OCI-M2 (cell line): ENCODE results near the gene LMNA.
"Not testable (repeated sequence)": the region's sequence is repeated elsewhere in the genome, so short reads cannot be mapped to it uniquely, and the experiment has no call there.

ENCODE experiments used
- DNase-seq: peaks from one replicate; lab custom pipeline; 2025; ENCODE audit not compliant: unreplicated experiment; lab: John Stamatoyannopoulos, UW

LMNA gene

GRCh38 chr1:156114101-156114918 lies at the start of gene LMNA:
TSS of gene LMNA (plus strand) at chr1:156114711. CDS start at chr1:156114919, 208 bp downstream.
- peak; percentile 69 for DNase-seq

- DNase-seq: no peak
Observed at GRCh38 chr1:156065212-156065611, 49.3 kb upstream of the LMNA start.

- no peak for DNase-seq
Observed at GRCh38 chr1:156065871-156066270, 48.6 kb upstream of the LMNA start.

GRCh38 chr1:156067262-156067661 lies 47.2 kb upstream of the LMNA start:
- DNase-seq: no peak

- no peak for DNase-seq
Observed at GRCh38 chr1:156069490-156070455, 44.7 kb upstream of the LMNA start.

GRCh38 chr1:156070548-156070947 lies 44.0 kb upstream of the LMNA start:
- DNase-seq: no peak

- DNase-seq: not testable (repeated sequence)
Observed at GRCh38 chr1:156071332-156071816, 43.1 kb upstream of the LMNA start.

GRCh38 chr1:156072251-156072650 lies 42.3 kb upstream of the LMNA start:
- DNase-seq: no peak

- DNase-seq: no peak
Observed at GRCh38 chr1:156073110-156073687, 41.3 kb upstream of the LMNA start.

- DNase-seq: no peak
Observed at GRCh38 chr1:156073740-156074139, 40.8 kb upstream of the LMNA start.

- no peak for DNase-seq
Observed at GRCh38 chr1:156074661-156075060, 39.9 kb upstream of the LMNA start.

GRCh38 chr1:156075162-156075561 lies 39.3 kb upstream of the LMNA start:
- DNase-seq: no peak

- no peak for DNase-seq
Observed at GRCh38 chr1:156075775-156076204, 38.7 kb upstream of the LMNA start.

GRCh38 chr1:156076609-156077429 lies 37.7 kb upstream of the LMNA start:
- no peak for DNase-seq

- DNase-seq: no peak
Observed at GRCh38 chr1:156077430-156077760, 37.1 kb upstream of the LMNA start.

GRCh38 chr1:156078728-156079127 lies 35.8 kb upstream of the LMNA start:
- no peak for DNase-seq

- no peak for DNase-seq
Observed at GRCh38 chr1:156079762-156080161, 34.7 kb upstream of the LMNA start.

- DNase-seq: no peak
Observed at GRCh38 chr1:156080241-156080862, 34.2 kb upstream of the LMNA start.

- DNase-seq: no peak
Observed at GRCh38 chr1:156080863-156081179, 33.7 kb upstream of the LMNA start.

GRCh38 chr1:156081180-156081916 lies 33.2 kb upstream of the LMNA start:
- no peak for DNase-seq
